ENCODE measurements around the gene GLI2. TPM values are rescaled to one million over a fixed set of nuclear protein-coding genes. Genes with fewer than 3 reads are reported as not detected.

GLI2 gene
- total and polyA plus RNA-seq, 2 donors (not counting 1 experiment from before 2014, with no cell fraction given), result not detected

DNA sequence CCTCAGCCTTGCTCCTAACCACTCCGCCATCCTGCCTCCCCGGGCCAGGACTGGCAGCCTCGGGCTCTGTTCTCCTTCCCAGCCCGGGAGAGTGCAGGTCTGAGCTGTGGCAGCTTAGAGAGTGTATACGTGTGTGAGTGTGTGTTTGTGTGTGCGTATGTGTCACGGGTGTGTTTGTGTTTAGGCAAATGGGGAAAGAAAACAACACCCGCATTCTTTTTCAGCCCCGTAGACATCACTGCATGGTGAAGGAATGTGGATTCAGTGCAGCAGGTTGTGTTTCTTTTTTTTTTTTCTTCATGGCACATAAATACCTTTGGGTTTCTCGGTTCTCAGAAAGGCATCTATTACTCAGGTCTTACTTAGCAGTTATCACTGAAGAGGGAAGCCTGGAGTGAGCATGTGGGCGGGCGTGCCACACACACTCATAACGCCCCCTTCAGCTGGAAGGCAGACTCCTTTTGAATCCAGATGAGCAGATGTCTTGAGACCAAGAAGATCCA is 44.2 kb downstream of the GLI2 start:
- H3K4me3 ChIP-seq (ENCODE audit: control extremely low read depth in 1 of 5, extremely low read depth in 1 of 5, insufficient read depth in 1 of 5, low read depth in 2 of 5, low read length in 4 of 5), result no peak overlapping the region
- H3K4me2 ChIP-seq (replicated peaks; ENCODE audit: low read depth, low read length, poor library complexity, severe bottlenecking), result no peak overlapping the region
- peaks cover 0 to under 1% (median 0%) of the 10 kb centered on the region in 3 donors for H3K9me3 ChIP-seq (ENCODE audit: control extremely low read depth in 1 of 3, control insufficient read depth in 2 of 3, insufficient read depth in 1 of 3, low read length in 2 of 3)
- H3K27me3 Mint-ChIP-seq, result no peaks in the 10 kb centered on the region
- ChIA-PET CTCF (no interaction called here), POLR2A (no interaction called here)
- no peak overlapping the region for H3K4me3 Mint-ChIP-seq
- H3K9me3 Mint-ChIP-seq (ENCODE audit: insufficient read depth), result no peaks in the 10 kb centered on the region
- no peaks in the 10 kb centered on the region for H3K27me3 ChIP-seq (replicated peaks in 1 of 4; ENCODE audit: control extremely low read depth in 1 of 4, control insufficient read depth in 3 of 4, insufficient read depth in 4 of 4, low read length in 3 of 4)
- H3K27ac Mint-ChIP-seq, result no peak overlapping the region
- H3K4me1 Mint-ChIP-seq, result no peaks in the 10 kb centered on the region
- no peaks in the 10 kb centered on the region for H4K20me1 ChIP-seq (ENCODE audit: control insufficient read depth, insufficient read depth, low read length, poor library complexity, severe bottlenecking)
- ATAC-seq (ENCODE audit: low read depth), result no peak
- intact Hi-C loops (cut with micrococcal nuclease), result no loop called here
- H3K36me3 ChIP-seq (replicated peaks in 1 of 2; ENCODE audit: control extremely low read depth in 1 of 2, control insufficient read depth in 1 of 2, extremely low read depth in 1 of 2, insufficient read depth in 2 of 2, low read length in 1 of 2), result no peaks in the 10 kb centered on the region
- TF ChIP-seq EZH2 (IDR thresholded peaks at IDR 0.05; ENCODE audit: borderline replicate concordance, insufficient read depth, low read depth, low read length, poor library complexity, severe bottlenecking), result no peak
- TF ChIP-seq, protein P1, sequence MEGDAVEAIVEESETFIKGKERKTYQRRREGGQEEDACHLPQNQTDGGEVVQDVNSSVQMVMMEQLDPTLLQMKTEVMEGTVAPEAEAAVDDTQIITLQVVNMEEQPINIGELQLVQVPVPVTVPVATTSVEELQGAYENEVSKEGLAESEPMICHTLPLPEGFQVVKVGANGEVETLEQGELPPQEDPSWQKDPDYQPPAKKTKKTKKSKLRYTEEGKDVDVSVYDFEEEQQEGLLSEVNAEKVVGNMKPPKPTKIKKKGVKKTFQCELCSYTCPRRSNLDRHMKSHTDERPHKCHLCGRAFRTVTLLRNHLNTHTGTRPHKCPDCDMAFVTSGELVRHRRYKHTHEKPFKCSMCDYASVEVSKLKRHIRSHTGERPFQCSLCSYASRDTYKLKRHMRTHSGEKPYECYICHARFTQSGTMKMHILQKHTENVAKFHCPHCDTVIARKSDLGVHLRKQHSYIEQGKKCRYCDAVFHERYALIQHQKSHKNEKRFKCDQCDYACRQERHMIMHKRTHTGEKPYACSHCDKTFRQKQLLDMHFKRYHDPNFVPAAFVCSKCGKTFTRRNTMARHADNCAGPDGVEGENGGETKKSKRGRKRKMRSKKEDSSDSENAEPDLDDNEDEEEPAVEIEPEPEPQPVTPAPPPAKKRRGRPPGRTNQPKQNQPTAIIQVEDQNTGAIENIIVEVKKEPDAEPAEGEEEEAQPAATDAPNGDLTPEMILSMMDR (IDR thresholded peaks at IDR 0.05), result no peak
- no peak for DNase-seq
- H3K79me2 ChIP-seq (ENCODE audit: control insufficient read depth, insufficient read depth, low read length), result no peaks in the 10 kb centered on the region
- 76% methylated on average over 6 of the region's 13 CpGs for WGBS (ENCODE audit: insufficient coverage)
- no peaks in the 10 kb centered on the region for H3K4me1 ChIP-seq (ENCODE audit: control insufficient read depth in 2 of 2, insufficient read depth in 2 of 2, low read length in 2 of 2)
- no peak overlapping the region for H2AFZ ChIP-seq (ENCODE audit: insufficient read depth, low read depth, low read length, poor library complexity, severe bottlenecking)
- H3K27ac ChIP-seq (ENCODE audit: low read length in 2 of 2), result no peak overlapping the region
- no peak overlapping the region for H3K9ac ChIP-seq (ENCODE audit: low read length)

DNA sequence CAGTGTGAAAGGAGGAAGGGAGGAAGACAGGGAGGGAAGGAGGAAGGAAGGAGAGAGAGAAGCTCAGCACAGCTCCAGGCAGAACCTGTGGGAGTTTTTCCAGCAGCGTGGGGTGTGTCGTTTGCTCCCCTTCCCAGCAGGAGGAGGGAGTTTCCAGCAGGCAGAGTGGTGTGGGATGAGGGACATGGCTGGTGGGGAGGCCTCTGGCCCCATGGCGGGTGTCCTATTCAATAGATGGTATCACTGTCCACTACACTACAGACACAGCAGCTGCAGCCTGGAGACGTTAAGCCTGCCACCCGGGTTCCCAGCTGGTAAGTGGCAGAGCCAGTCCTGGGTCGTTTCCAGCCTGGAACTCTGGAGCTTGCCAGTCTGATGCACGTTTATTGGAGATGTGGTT is 44.7 kb downstream of the GLI2 start:
- ChIA-PET CTCF (no interaction called here), POLR2A (no interaction called here)
- no peaks in the 10 kb centered on the region for H3K9me3 ChIP-seq (ENCODE audit: control extremely low read depth in 1 of 3, control insufficient read depth in 2 of 3, insufficient read depth in 1 of 3, low read length in 2 of 3)
- TF ChIP-seq EZH2 (IDR thresholded peaks at IDR 0.05; ENCODE audit: borderline replicate concordance, insufficient read depth, low read depth, low read length, poor library complexity, severe bottlenecking), result no peak
- TF ChIP-seq, protein P1 (IDR thresholded peaks at IDR 0.05), result no peak
- Mint-ChIP-seq H3K9me3 (ENCODE audit: insufficient read depth) (no peaks in the 10 kb centered on the region), H3K27me3 (no peaks in the 10 kb centered on the region), H3K27ac (no peak overlapping the region), H3K4me1 (no peaks in the 10 kb centered on the region), H3K4me3 (no peak overlapping the region)
- H3K27me3 ChIP-seq (replicated peaks in 1 of 4; ENCODE audit: control extremely low read depth in 1 of 4, control insufficient read depth in 3 of 4, insufficient read depth in 4 of 4, low read length in 3 of 4), result no peaks in the 10 kb centered on the region
- H2AFZ ChIP-seq (ENCODE audit: insufficient read depth, low read depth, low read length, poor library complexity, severe bottlenecking), result no peak overlapping the region
- intact Hi-C loops (cut with micrococcal nuclease), result no loop called here
- H3K79me2 ChIP-seq (ENCODE audit: control insufficient read depth, insufficient read depth, low read length), result no peaks in the 10 kb centered on the region
- WGBS (ENCODE audit: insufficient coverage), result 79% methylated on average over 4 of the region's 7 CpGs
- ATAC-seq (ENCODE audit: low read depth) (no peak), DNase-seq (no peak)
- H3K27ac ChIP-seq (ENCODE audit: low read length in 2 of 2), result no peak overlapping the region
- no peak overlapping the region for H3K4me2 ChIP-seq (replicated peaks; ENCODE audit: low read depth, low read length, poor library complexity, severe bottlenecking)
- H3K4me1 ChIP-seq (ENCODE audit: control insufficient read depth in 2 of 2, insufficient read depth in 2 of 2, low read length in 2 of 2), result no peaks in the 10 kb centered on the region
- no peaks in the 10 kb centered on the region for H4K20me1 ChIP-seq (ENCODE audit: control insufficient read depth, insufficient read depth, low read length, poor library complexity, severe bottlenecking)
- H3K4me3 ChIP-seq (ENCODE audit: control extremely low read depth in 1 of 5, extremely low read depth in 1 of 5, insufficient read depth in 1 of 5, low read depth in 2 of 5, low read length in 4 of 5), result no peak overlapping the region
- H3K9ac ChIP-seq (ENCODE audit: low read length), result no peak overlapping the region
- H3K36me3 ChIP-seq (replicated peaks in 1 of 2; ENCODE audit: control extremely low read depth in 1 of 2, control insufficient read depth in 1 of 2, extremely low read depth in 1 of 2, insufficient read depth in 2 of 2, low read length in 1 of 2), result no peaks in the 10 kb centered on the region

Measured in B cell (primary cell).